Midbrain (tissue), 1 donor: ENCODE results near the gene ABCB1.

Experiments used
- DNase-seq: peaks from one replicate; lab custom pipeline; 2025; lab: John Stamatoyannopoulos, UW

ABCB1 gene

GRCh38 chr7:87600130-87601124, at the start of gene ABCB1:
ABCB1 (minus strand) TSS chr7:87600884; CDS start chr7:87600184, 700 bp downstream.
- DNase-seq, result no peak

- no peak for DNase-seq
Measured at GRCh38 chr7:87648316-87648715, 47.6 kb upstream of the ABCB1 start.

- DNase-seq, result no peak
Measured at GRCh38 chr7:87645446-87645845, 44.8 kb upstream of the ABCB1 start.

GRCh38 chr7:87635921-87636320, 35.2 kb upstream of the ABCB1 start:
- DNase-seq, result no peak

- DNase-seq, result peak; percentile 2
Measured at GRCh38 chr7:87628780-87629569, 28.3 kb upstream of the ABCB1 start.

GRCh38 chr7:87627634-87627994, 26.9 kb upstream of the ABCB1 start:
- DNase-seq, result no peak

GRCh38 chr7:87625101-87625500, 24.4 kb upstream of the ABCB1 start:
- no peak for DNase-seq

GRCh38 chr7:87624628-87625027, 23.9 kb upstream of the ABCB1 start:
- no peak for DNase-seq

GRCh38 chr7:87615197-87615596, 14.5 kb upstream of the ABCB1 start:
- no peak for DNase-seq

- no peak for DNase-seq
Measured at GRCh38 chr7:87609916-87610315, 9.2 kb upstream of the ABCB1 start.

GRCh38 chr7:87608431-87608830, 7.7 kb upstream of the ABCB1 start:
- no peak for DNase-seq

GRCh38 chr7:87604264-87604663, 3.6 kb upstream of the ABCB1 start:
- no peak for DNase-seq

GRCh38 chr7:87599336-87599735, 1.3 kb downstream of the ABCB1 start:
- DNase-seq, result no peak

GRCh38 chr7:87598234-87599009, 2.3 kb downstream of the ABCB1 start:
- no peak for DNase-seq

GRCh38 chr7:87596696-87597095, 4.0 kb downstream of the ABCB1 start:
- no peak for DNase-seq

- no peak for DNase-seq
Measured at GRCh38 chr7:87596136-87596535, 4.5 kb downstream of the ABCB1 start.

- DNase-seq, result no peak
Measured at GRCh38 chr7:87592300-87592699, 8.4 kb downstream of the ABCB1 start.

GRCh38 chr7:87591211-87591610, 9.5 kb downstream of the ABCB1 start:
- no peak for DNase-seq

GRCh38 chr7:87590578-87590977, 10.1 kb downstream of the ABCB1 start:
- no peak for DNase-seq

GRCh38 chr7:87589631-87590030, 11.1 kb downstream of the ABCB1 start:
- DNase-seq, result no peak

- DNase-seq, result no peak
Measured at GRCh38 chr7:87581723-87582122, 19.0 kb downstream of the ABCB1 start.

GRCh38 chr7:87580636-87581035, 20.0 kb downstream of the ABCB1 start:
- DNase-seq, result no peak
